GM19468 (cell line): ENCODE measurements around the gene ZNF175.
"Not testable (repeated sequence)": the region's sequence is repeated elsewhere in the genome, so short reads cannot be mapped to it uniquely, and the experiment has no call there.

Source experiments
- ATAC-seq: cut with Tn5 transposase; IDR thresholded peaks from one replicate; pipeline ENCODE4 v1.9.1; 2021; ENCODE audit warnings: mild to moderate bottlenecking, moderate library complexity, moderate number of reproducible peaks; ENCODE audit not compliant: unreplicated experiment; ENCODE audit errors: extremely low read depth

ZNF175 gene

DNA sequence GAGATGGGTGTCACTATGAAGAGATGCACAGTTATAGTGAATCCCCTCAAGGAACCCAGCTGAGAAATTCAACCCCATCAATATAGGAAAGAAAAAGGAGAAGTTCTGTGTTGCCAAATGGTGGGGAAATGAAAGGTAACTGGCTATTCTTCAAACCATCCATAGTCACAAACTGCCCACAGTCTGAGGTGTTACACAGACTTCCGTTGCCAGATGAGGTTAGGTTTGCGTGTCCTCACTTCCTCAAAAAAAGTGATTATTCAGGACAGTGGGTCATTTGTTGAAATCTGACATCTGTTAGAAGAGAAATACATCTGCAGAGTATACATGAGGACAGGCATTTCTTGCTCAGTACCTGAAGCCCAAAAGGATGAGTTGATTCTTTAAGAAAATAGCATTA is 50.1 kb downstream of the ZNF175 start:
- peak; percentile 76 for ATAC-seq

DNA sequence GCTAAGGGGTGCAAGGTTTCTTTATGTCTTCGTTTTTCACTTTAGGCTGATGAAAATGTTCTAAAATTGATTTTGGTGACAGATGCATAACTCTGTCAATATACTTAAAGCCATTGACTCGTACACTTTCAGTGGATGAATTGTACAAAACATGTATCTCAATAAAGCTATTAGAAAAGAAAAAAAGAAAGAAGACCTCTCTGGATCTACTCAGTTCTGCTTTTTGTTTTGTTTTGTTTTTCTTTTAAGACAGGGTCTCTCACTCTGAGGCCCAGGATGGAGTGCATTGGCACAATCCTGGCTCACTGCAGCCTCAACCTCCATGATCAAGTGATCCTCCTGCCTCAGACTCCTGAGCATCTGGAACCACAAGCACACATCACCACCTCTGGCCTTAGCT is 55.6 kb downstream of the ZNF175 start:
- ATAC-seq: no peak

DNA sequence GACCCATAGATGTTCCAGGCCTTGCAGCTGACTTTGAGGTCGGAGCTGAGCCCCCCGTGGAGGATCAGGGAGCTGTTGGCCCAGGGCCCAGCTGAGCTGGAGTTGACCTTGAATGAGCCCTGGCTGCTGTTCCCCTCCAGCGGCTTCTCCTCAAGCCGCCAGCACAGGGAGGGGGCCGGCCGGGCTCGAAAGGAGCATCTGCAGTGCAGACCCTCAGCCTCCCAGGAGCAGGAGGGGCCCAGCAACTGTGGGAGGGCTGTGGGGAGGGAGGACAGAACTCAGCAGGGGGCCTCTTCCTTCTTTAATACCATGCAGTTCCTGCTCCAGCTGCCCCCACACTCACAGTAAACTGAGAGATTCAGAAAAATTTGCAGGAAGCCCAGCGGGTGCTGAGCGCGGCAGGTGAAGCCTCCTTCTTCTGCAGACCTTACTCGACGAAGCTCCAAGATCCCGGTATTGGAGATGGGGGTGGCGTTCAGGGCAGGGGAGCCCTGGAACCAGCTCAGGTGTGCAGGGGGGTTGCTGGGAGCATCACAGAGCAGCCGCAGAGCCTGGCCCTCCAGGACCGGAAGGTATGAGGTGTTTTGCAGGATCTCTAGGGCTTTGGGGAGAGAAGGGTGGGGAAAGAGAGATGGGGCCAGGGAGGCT is 56.5 kb downstream of the ZNF175 start:
- no peak for ATAC-seq

DNA sequence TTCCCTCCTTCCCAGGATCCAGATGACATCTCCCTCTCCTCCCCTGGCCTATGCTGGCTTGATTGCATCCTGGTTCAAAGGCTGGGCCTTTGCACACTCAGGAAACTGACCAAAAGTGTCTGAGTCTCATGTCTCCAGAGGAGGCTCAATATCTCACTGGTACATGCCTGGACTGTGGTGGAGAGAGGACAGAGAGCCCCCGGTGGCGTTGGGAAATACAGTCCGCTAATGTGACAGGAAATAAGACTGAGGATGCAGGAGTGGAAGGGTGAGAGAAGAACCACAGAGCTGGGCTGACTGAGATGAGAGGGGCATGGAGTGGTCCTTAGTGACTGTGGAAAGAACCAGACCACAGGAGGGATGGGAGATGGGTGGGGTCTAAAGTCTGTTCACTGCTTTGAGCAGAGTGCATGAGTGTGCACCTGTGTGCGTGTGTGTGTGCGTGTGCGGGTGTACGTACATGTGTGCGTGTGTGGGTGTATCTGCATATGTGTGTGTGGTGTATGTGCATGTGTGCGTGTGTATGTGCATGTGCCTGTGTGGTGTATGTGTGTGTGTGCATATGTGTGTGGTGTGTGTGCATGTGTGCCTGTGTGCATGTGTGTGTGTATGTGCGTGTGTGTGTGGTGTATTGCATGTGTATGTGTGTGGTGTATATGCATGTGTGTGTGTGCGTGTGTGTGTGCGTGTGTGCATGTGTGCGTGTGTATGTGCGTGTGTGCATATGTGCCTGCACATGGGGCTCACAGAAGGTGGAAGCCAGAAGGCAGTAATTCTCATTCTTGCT is 57.3 kb downstream of the ZNF175 start:
- no peak for ATAC-seq

DNA sequence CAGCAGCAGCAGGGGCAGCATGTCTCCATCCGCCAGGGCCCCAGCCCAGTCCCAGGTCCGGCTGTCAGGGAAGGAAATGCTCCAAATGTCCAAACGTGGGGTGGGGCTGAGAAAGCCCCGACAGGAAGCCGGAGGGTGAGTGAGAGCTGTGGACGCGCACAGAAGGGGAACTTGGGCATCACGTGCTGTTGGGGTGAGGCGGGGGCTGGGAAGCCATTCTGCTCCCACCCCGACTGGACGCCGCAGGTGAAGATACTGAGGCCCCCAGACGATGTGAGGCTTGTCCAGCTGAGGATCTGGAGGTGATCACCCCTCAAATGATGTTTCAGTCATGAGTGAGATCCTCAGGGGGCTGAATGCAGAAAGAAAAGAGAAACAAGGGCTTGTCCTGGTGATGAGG is 59.2 kb downstream of the ZNF175 start, which contains the start of gene SIGLEC5:
Gene SIGLEC5, minus strand, starts transcription at position 87 of the 400 bp plus-strand sequence. Its CDS starts 66 bp downstream, at position 21.
- ATAC-seq: not testable (repeated sequence)

DNA sequence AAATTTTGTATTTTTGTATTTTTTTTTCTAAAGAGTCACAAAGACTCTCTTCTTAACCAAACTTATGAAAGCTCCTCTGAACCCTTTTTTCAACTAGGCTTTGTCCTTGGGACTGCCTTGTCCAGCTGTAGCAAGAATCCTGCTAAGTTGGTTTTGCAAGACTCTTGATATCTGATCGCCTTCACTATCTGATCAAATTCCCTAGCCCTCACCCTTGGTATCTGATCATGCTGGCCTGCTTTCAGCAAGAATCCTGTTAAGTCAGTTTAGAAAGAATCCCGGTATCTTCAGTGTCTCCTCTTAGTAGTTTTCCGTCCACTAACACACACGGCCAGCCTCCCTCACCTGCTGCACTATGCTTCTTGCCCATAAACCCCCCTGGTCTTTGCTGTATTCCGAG is 61.0 kb downstream of the ZNF175 start:
- no peak for ATAC-seq

DNA sequence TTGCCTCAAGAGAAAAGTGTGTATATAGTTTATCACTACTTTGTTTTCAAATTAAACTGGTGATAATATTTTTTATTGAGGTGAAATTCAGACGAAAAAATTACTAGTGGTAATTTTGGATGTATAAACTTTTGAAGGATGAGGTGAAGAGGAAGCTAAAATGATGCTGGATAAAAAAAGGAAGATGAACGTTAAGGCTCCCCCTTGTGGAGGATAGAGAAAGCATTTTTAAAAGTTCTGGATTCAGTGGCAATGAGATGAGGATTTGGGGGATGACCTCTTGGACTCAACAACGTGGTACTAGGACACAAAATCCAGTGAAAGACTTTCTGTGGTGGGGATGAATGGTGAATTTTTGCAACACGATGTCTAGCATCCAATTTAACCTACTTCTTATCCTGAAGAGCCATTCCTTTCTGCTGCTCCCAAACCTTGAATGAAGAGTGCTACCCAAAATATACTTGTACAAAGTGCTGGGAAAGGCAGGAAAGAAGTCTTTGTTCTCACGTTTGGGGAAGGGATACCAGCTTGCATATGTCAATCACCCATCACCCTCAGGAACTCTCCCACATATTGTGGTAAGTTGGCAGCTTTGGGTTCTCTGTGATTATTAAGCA is 66.4 kb downstream of the ZNF175 start:
- no peak for ATAC-seq

DNA sequence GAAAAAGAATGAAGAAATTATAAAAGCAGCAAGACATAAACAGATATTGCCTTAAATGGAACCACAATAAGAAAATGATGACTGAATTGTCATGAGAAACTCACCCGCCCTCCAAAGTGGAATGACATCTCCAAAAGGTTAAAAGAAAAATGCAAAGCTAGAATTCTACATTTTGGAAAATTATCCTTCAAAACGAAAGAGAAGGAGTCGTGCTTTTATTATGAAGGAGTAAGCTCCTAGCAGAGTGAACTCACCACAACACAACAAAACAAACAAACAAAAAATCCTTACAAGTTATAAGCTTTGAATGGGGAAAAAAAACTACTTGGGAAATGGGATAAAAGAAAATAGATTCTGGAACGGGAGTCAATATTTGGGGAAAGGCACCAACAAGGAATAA is 68.8 kb downstream of the ZNF175 start:
- no peak for ATAC-seq

DNA sequence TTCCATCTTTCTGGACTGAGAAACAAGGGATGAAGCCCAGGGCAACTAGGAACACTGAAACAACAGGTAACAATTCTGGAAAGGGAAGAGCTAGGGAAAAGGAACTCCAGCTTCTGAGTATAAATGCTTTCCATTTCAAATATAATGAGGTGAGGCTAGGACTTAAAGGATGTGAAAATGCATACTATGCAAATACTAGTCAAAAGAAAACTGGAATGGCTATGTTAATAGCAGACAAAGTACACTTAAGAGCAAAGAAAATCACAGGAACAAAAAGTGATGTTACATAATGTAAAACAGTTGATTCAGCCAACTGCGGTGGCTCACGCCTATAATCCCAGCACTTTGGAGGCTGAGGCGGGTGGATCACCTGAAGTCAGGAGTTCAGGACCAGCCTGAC is 69.3 kb downstream of the ZNF175 start:
- ATAC-seq: no peak

DNA sequence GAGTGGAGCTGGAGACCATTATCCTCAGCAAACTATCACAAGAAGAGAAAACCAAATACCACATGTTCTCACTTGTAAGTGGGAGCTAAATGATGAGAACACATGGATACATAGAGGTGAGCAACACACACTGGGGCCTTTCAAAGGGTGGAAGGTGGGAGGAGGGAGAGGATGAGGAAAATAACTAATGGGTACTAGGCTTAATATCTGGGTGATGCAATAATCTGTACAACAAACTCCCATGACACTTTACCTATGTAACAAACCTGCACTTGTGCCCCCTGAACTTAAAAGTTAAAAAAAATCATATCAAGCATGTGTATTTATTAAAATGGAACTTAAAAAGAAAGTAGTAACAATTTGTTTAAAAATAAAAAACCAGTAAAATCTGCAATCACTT is 70.6 kb downstream of the ZNF175 start:
- ATAC-seq: no peak
